Breast epithelium (tissue), 3 donors: ENCODE data around the gene SYTL1.

Source experiments
- POLR2A ChIP-seq: fragments of 450-650 bp; IDR thresholded peaks from one replicate; pipeline ENCODE4 v1.6.1; 2016; ENCODE audit warnings: antibody characterized with exemption, mild to moderate bottlenecking, moderate library complexity
- POLR2AphosphoS5 ChIP-seq, 3 donors: sonication (generic); formaldehyde crosslinking; IDR thresholded peaks; one replicate each; pipeline ENCODE4 v1.6.1; 2017; ENCODE audit warnings: antibody characterized with exemption in 3 of 3
- TF ChIP-seq, protein P1 (sequence below), 3 donors: fragments of 450-650 bp; IDR thresholded peaks; one replicate each; pipeline ENCODE4 v1.5.1; 2016 to 2017; ENCODE audit warnings: antibody characterized with exemption in 3 of 3, mild to moderate bottlenecking in 3 of 3, moderate library complexity in 3 of 3

- TF ChIP-seq POLR2A, result no peak
- TF ChIP-seq, protein P1, sequence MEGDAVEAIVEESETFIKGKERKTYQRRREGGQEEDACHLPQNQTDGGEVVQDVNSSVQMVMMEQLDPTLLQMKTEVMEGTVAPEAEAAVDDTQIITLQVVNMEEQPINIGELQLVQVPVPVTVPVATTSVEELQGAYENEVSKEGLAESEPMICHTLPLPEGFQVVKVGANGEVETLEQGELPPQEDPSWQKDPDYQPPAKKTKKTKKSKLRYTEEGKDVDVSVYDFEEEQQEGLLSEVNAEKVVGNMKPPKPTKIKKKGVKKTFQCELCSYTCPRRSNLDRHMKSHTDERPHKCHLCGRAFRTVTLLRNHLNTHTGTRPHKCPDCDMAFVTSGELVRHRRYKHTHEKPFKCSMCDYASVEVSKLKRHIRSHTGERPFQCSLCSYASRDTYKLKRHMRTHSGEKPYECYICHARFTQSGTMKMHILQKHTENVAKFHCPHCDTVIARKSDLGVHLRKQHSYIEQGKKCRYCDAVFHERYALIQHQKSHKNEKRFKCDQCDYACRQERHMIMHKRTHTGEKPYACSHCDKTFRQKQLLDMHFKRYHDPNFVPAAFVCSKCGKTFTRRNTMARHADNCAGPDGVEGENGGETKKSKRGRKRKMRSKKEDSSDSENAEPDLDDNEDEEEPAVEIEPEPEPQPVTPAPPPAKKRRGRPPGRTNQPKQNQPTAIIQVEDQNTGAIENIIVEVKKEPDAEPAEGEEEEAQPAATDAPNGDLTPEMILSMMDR (IDR thresholded peaks at IDR 0.05), result no peak
- TF ChIP-seq POLR2AphosphoS5 (IDR thresholded peaks at IDR 0.05), result no peak
These were observed 11.3 kb downstream of the SYTL1 start for GRCh38 chr1:27353166-27353565.
